Panc1 (cell line): Measurements from ENCODE around the gene SH3TC1. TPM values are rescaled to one million over a fixed set of nuclear protein-coding genes. Genes with fewer than 3 reads are reported as not detected.

Source experiments
- ATAC-seq: fragments of 200-7000 bp; cut with Tn5 transposase; 2 replicates; pipeline ENCODE4 v1.9.1; 2020; ENCODE audit warnings: mild to moderate bottlenecking, moderate library complexity
- BruUV-seq: library from RNA; stranded (reverse); fragments of 400-500 nt; replicated peaks from 2 replicates; lab custom pipeline; 2021; lab: Mats Ljungman, UMichigan
- CTCF ChIA-PET: fragments of 300-600 bp; sonication (Branson Sonifier 250); formaldehyde crosslinking; loops from one replicate; lab custom pipeline; 2022; ENCODE audit warnings: antibody characterized with exemption; lab: Charles Lee
- POLR2A ChIA-PET: fragments of 300-600 bp; sonication (Branson Sonifier 250); formaldehyde crosslinking; loops from one replicate; lab custom pipeline; 2022; ENCODE audit warnings: antibody characterized with exemption; lab: Charles Lee
- DNase-seq: peaks from one replicate; pipeline ENCODE4 v3.0.0-alpha.2; 2010; ENCODE audit warnings: low read depth, low spot score
- H3K27ac ChIP-seq: 2 replicates; pipeline ENCODE4 v1.5.1; 2011; ENCODE audit warnings: mild to moderate bottlenecking, low read length, inconsistent platforms
- H3K27me3 ChIP-seq: fragments of 200-500 bp; sonication (Bioruptor generic); 2 replicates; pipeline ENCODE4 v1.6.0; 2014; ENCODE audit warnings: low read length, inconsistent platforms; ENCODE audit not compliant: control insufficient read depth, insufficient read depth
- H3K36me3 ChIP-seq: fragments of 200-500 bp; sonication (Bioruptor generic); 2 replicates; pipeline ENCODE4 v1.5.1; 2014; ENCODE audit warnings: inconsistent platforms, mild to moderate bottlenecking, low read length, moderate library complexity; ENCODE audit not compliant: control insufficient read depth, insufficient read depth
- H3K4me1 ChIP-seq: 2 replicates; pipeline ENCODE4 v1.5.1; 2011; ENCODE audit warnings: inconsistent platforms, mild to moderate bottlenecking, low read length, moderate library complexity; ENCODE audit not compliant: control insufficient read depth, insufficient read depth
- H3K4me3 ChIP-seq, 2 experiments: 2 replicates each; pipeline ENCODE4 v1.5.1; 2011 to 2012; ENCODE audit warnings: low read depth in 2 of 2, low read length in 2 of 2, mild to moderate bottlenecking in 2 of 2, inconsistent platforms in 1 of 2, moderate library complexity in 1 of 2
- H3K9me3 ChIP-seq: fragments of 200-500 bp; sonication (Bioruptor generic); 2 replicates; pipeline ENCODE4 v1.5.1; 2014; ENCODE audit warnings: low read depth, mild to moderate bottlenecking, inconsistent platforms, low read length, moderate library complexity; ENCODE audit not compliant: control insufficient read depth, insufficient read depth
- POLR2AphosphoS5 ChIP-seq: IDR thresholded peaks from 2 replicates; pipeline ENCODE4 v1.6.1; 2012; ENCODE audit warnings: mild to moderate bottlenecking, low read depth, low read length, moderate library complexity
- REST ChIP-seq, 2 experiments: IDR thresholded peaks; 2 replicates each; pipeline ENCODE4 v1.6.1; 2011 to 2012; ENCODE audit warnings: low read depth in 2 of 2, control low read depth in 1 of 2, low read length in 1 of 2, mild to moderate bottlenecking in 1 of 2, moderate library complexity in 1 of 2; ENCODE audit not compliant: insufficient read depth in 1 of 2
- SIN3A ChIP-seq: IDR thresholded peaks from 2 replicates; pipeline ENCODE4 v1.6.1; 2012; ENCODE audit warnings: low read depth, mild to moderate bottlenecking, low read length, moderate library complexity, borderline replicate concordance; ENCODE audit not compliant: insufficient read depth
- TCF7L2 ChIP-seq: IDR thresholded peaks from 2 replicates; pipeline ENCODE4 v1.6.1; 2011; ENCODE audit warnings: mild to moderate bottlenecking, low read depth, low read length, inconsistent platforms
- in situ Hi-C: cut with HindIII; loops from 2 replicates; pipeline ENCODE4 v1.10.0; 2016; ENCODE audit warnings: low sequenced_read_pairs, low pct_unique_long_range_greater_than_20kb
- intact Hi-C: fragments of 100-400 bp; cut with micrococcal nuclease; formaldehyde crosslinking; loops from one replicate; pipeline ENCODE4 v1.10.0; 2022; ENCODE audit not compliant: unreplicated experiment
- total RNA-seq: library from RNA; stranded (reverse); gene quantifications from one replicate; pipeline ENCODE4 v1.2.1, GENCODE V29; 2021; ENCODE audit not compliant: unreplicated experiment
- TF ChIP-seq, protein P1 (sequence below): fragments of 450-650 bp; IDR thresholded peaks from 2 replicates; pipeline ENCODE4 v1.5.1; 2017; ENCODE audit warnings: mild to moderate bottlenecking

The SH3TC1 gene
- total RNA-seq, 1 experiment from 2014 or later, result 4.5 TPM

DNA sequence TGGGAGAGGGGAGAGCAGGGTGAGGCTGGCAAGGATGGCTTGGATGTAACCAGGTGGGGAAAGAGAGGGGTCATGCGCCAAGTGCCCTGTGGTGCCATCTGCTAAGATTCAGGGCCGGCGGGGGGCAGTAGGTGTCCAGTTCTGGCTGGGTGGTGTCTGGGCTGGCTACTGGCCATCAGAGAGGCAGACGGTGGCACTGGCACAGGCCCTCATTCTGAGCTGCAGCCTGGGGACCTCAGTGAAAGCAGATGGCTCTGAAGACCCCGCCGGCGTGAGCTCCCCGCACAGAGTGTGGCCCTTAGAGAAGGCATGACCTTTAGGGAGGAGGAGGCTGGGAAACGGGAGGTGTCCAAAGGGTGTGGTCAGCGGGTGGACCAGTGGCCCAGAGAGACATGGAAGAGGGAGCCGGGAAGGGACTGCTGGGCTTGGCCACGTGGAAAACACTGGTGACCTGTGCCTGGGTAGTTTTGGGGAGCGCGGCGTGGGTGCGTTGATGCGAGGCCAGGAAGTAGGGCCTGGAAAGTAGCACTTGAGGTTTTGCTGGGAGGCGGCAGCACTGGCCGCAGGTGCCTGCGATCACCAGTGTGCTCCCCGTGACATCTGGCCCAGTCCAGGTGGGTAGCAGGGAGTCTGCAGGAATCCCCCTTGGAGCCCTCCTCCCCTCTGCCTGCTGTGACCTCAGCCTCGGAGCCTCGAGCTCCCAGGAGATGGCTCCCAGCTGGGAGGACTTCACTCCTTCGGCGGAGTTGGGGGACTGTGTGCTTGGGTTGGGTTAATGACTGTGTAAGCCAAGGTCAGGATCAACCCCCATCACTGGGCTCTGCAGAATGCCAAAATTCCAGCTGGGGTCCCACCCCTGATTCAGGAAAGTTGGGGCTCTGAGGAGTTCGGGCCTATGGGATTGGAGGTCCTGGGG is 9.3 kb upstream of the SH3TC1 start:
- Histone ChIP-seq H3K27me3 (no peaks in the 10 kb centered on the region), H3K9me3 (no peaks in the 10 kb centered on the region), H3K4me3 (no peak overlapping the region), H3K36me3 (no peaks in the 10 kb centered on the region), H3K4me1 (no peaks in the 10 kb centered on the region; the same call in 1 of the 2 replicates), H3K27ac (no peak overlapping the region)
- POLR2A ChIA-PET, result interaction anchor here (0.6 kb wide), 1 partner anchor 11 kb away, joined by 3 read pairs; no protein-coding TSS in a partner anchor
- ATAC-seq (no peak), DNase-seq (no peak)
- in situ Hi-C loops, result no loop called here
- TF ChIP-seq SIN3A (no peak), TCF7L2 (no peak), POLR2AphosphoS5 (no peak), REST (IDR thresholded peaks at IDR 0.05; ENCODE audit: insufficient read depth in 1 of 2, low read depth in 2 of 2, low read length in 1 of 2) (no peak)
- TF ChIP-seq, protein P1, sequence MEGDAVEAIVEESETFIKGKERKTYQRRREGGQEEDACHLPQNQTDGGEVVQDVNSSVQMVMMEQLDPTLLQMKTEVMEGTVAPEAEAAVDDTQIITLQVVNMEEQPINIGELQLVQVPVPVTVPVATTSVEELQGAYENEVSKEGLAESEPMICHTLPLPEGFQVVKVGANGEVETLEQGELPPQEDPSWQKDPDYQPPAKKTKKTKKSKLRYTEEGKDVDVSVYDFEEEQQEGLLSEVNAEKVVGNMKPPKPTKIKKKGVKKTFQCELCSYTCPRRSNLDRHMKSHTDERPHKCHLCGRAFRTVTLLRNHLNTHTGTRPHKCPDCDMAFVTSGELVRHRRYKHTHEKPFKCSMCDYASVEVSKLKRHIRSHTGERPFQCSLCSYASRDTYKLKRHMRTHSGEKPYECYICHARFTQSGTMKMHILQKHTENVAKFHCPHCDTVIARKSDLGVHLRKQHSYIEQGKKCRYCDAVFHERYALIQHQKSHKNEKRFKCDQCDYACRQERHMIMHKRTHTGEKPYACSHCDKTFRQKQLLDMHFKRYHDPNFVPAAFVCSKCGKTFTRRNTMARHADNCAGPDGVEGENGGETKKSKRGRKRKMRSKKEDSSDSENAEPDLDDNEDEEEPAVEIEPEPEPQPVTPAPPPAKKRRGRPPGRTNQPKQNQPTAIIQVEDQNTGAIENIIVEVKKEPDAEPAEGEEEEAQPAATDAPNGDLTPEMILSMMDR, result no peak
- BruUV-seq, result no TSS peak
- CTCF ChIA-PET, result no interaction called here
- intact Hi-C loops, result no loop called here

DNA sequence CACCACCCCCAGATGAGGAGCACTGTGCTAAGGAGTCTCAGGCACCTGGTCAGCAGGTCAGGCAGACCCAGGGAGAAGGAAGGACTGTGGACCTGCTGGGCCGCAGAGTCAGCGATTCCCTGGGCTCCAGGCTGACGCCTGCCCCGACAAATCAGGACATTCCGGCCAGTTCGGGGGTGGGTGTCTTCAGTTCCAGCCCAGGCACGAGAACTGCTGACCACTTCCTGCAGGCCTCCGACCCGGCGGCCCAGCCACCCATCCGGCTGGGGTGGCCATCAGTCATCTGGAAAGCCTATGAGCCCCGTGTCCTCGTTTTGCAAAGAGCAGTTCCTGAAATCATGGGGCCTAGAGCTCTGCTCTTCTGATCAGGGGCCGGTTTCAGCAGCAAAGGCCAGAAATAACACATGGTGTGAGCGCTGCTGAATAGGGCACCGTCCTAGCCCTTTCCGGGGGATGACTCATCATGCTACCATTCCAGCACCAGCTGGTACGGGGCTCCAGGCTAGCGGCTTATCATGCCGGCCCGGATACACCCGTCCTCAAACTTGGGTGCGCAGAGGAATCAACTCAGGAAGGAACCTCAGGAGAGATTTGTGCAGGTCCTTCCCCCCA is 7.8 kb upstream of the SH3TC1 start:
- intact Hi-C loops (no loop called here), in situ Hi-C loops (no loop called here)
- Histone ChIP-seq H3K27ac (no peak overlapping the region), H3K9me3 (no peaks in the 10 kb centered on the region), H3K36me3 (no peaks in the 10 kb centered on the region), H3K27me3 (no peaks in the 10 kb centered on the region), H3K4me1 (no peaks in the 10 kb centered on the region; the same call in 1 of the 2 replicates), H3K4me3 (no peak overlapping the region)
- BruUV-seq, result no TSS peak
- no peak for TF ChIP-seq REST (IDR thresholded peaks at IDR 0.05; ENCODE audit: insufficient read depth in 1 of 2, low read depth in 2 of 2, low read length in 1 of 2)
- no peak for TF ChIP-seq SIN3A
- TF ChIP-seq, protein P1, result no peak
- no peak for TF ChIP-seq TCF7L2
- no peak for TF ChIP-seq POLR2AphosphoS5
- DNase-seq, result no peak
- CTCF ChIA-PET, result interaction anchor here (0.6 to 1.7 kb wide), 2 partner anchors 11 to 17 kb away, joined by 3 to 4 read pairs; no protein-coding TSS in a partner anchor
- POLR2A ChIA-PET, result no interaction called here
- no peak for ATAC-seq
